Trophoblast cell (in vitro differentiated cells and primary cell): ENCODE data around the gene UBR2.
A peak's percentile ranks its signal among the peaks of the same experiment; 100 is the strongest.

Experiments used
- DNase-seq, 2 donors: peaks; one replicate each; pipeline ENCODE4 v3.0.0-alpha.2; 2016
- H2AFZ ChIP-seq: 2 replicates; pipeline ENCODE4 v1.6.1; 2013; ENCODE audit warnings: low read length, moderate library complexity, mild to moderate bottlenecking; ENCODE audit not compliant: insufficient read depth, poor library complexity
- H2AK5ac ChIP-seq: 2 replicates; pipeline ENCODE4 v1.6.1; 2013; ENCODE audit warnings: mild to moderate bottlenecking, low read length
- H2BK120ac ChIP-seq: 2 replicates; pipeline ENCODE4 v1.6.1; 2013; ENCODE audit warnings: low read length, mild to moderate bottlenecking, moderate library complexity; ENCODE audit not compliant: insufficient read depth, poor library complexity
- H2BK12ac ChIP-seq: 2 replicates; pipeline ENCODE4 v1.6.1; 2013; ENCODE audit warnings: mild to moderate bottlenecking, low read length, moderate library complexity
- H2BK5ac ChIP-seq: 2 replicates; pipeline ENCODE4 v1.6.1; 2013; ENCODE audit warnings: low read length, low read depth, moderate library complexity, mild to moderate bottlenecking; ENCODE audit not compliant: poor library complexity
- H3K14ac ChIP-seq: 2 replicates; pipeline ENCODE4 v1.6.1; 2013; ENCODE audit warnings: mild to moderate bottlenecking, low read length
- H3K18ac ChIP-seq: 2 replicates; pipeline ENCODE4 v1.6.1; 2013; ENCODE audit warnings: mild to moderate bottlenecking, low read length
- H3K23ac ChIP-seq: 2 replicates; pipeline ENCODE4 v1.6.1; 2013; ENCODE audit warnings: low read length
- H3K27ac ChIP-seq: 2 replicates; pipeline ENCODE4 v1.5.1; 2013; ENCODE audit warnings: low read depth, mild to moderate bottlenecking, inconsistent platforms, low read length, moderate library complexity
- H3K27me3 ChIP-seq: 2 replicates; pipeline ENCODE4 v1.6.1; 2013; ENCODE audit warnings: inconsistent platforms, mild to moderate bottlenecking, low read length, moderate library complexity; ENCODE audit not compliant: insufficient read depth
- H3K36me3 ChIP-seq, 2 experiments: 1 replicate in 1 of 2; 2 replicates in 1 of 2; pipeline ENCODE4 v1.6.1; 2013; ENCODE audit warnings: low read length in 2 of 2, mild to moderate bottlenecking in 2 of 2, moderate library complexity in 1 of 2; ENCODE audit not compliant: insufficient read depth in 2 of 2, control insufficient read depth in 1 of 2
- H3K4ac ChIP-seq: 2 replicates; pipeline ENCODE4 v1.6.1; 2013; ENCODE audit warnings: low read depth, mild to moderate bottlenecking, low read length, moderate library complexity
- H3K4me1 ChIP-seq, 2 experiments: 1 replicate in 1 of 2; 2 replicates in 1 of 2; pipeline ENCODE4 v1.6.1; 2013; ENCODE audit warnings: low read length in 2 of 2, mild to moderate bottlenecking in 2 of 2, moderate library complexity in 1 of 2; ENCODE audit not compliant: insufficient read depth in 2 of 2, control insufficient read depth in 1 of 2
- H3K4me2 ChIP-seq: 2 replicates; pipeline ENCODE4 v1.6.1; 2013; ENCODE audit warnings: inconsistent platforms, mild to moderate bottlenecking, low read length, moderate library complexity
- H3K4me3 ChIP-seq: 2 replicates; pipeline ENCODE4 v1.5.1; 2013; ENCODE audit warnings: mild to moderate bottlenecking, low read depth, low read length, inconsistent platforms
- H3K79me1 ChIP-seq: one replicate; pipeline ENCODE4 v1.6.1; 2013; ENCODE audit warnings: low read length
- H3K79me2 ChIP-seq: 2 replicates; pipeline ENCODE4 v1.6.1; 2013; ENCODE audit warnings: low read length, mild to moderate bottlenecking; ENCODE audit not compliant: control insufficient read depth, insufficient read depth, poor library complexity
- H3K9ac ChIP-seq: 2 replicates; pipeline ENCODE4 v1.6.1; 2013; ENCODE audit warnings: mild to moderate bottlenecking, low read length
- H3K9me3 ChIP-seq: 2 replicates; pipeline ENCODE4 v1.6.1; 2013; ENCODE audit warnings: low read depth, mild to moderate bottlenecking, control low read depth, inconsistent platforms, low read length; ENCODE audit not compliant: insufficient read depth
- H4K12ac ChIP-seq: 2 replicates; pipeline ENCODE4 v1.6.1; 2013; ENCODE audit warnings: low read depth, mild to moderate bottlenecking, low read length, moderate library complexity
- H4K8ac ChIP-seq: 2 replicates; pipeline ENCODE4 v1.6.1; 2013; ENCODE audit warnings: low read depth, mild to moderate bottlenecking, low read length, moderate library complexity
- H4K91ac ChIP-seq: one replicate; pipeline ENCODE4 v1.6.1; 2013; ENCODE audit warnings: low read depth, mild to moderate bottlenecking, low read length, moderate library complexity
- WGBS: extraction: QIAGEN DNeasy Blood & Tissue Kit; methylation state at CpG from one replicate; pipeline ENCODE4 v1.1.7; 2013; ENCODE audit warnings: missing lambda C conversion rate; ENCODE audit not compliant: insufficient read length, insufficient coverage; ENCODE audit errors: extremely low coverage; 5-methylcytosine and 5-hydroxymethylcytosine counted together

UBR2 gene

DNA sequence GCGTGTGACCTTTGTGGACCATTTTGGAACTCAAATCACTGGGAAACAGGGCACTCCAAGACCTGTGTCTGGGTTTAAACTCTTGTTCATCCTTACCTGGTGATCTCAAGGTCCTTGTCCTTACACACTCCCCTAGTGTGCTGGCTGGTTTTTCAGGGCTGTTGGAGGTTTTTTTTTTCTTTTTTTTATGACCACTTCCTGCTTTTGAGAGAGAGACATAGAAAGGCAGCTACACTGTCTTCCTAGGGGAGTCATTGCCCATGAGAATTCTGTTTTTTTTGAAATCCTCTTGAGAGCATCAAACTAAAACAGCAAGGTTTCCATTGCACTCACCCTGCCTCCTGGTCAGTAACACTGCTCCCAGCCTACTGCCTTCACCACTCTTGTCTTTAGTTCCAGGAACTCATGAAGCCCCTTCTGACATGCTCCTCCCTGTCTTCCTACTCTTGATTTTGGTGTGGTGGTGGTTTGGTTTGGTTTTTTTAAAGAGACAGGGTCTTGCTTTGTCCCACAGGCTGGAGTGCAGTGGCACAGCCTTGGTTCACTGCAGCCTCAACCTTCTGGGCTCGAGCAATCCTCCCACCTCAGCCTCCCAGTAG, 130.0 kb downstream of the UBR2 start:
- H3K4me2 ChIP-seq, result no peak overlapping the region
- H2BK5ac ChIP-seq, result no peak overlapping the region
- H3K79me1 ChIP-seq, result no peaks in the 10 kb centered on the region
- H3K4me1 ChIP-seq, result peaks cover 0 to 4% of the 10 kb centered on the region in 2 experiments
- H3K9me3 ChIP-seq, result peaks cover 2% of the 10 kb centered on the region
- H2AK5ac ChIP-seq, result no peak overlapping the region
- H3K27ac ChIP-seq, result no peak overlapping the region
- peaks cover 16 to 24% of the 10 kb centered on the region in 2 experiments for H3K36me3 ChIP-seq
- H3K18ac ChIP-seq, result no peak overlapping the region
- no CpG with 5 or more reads among the region's 2 CpGs for WGBS
- no peak overlapping the region for H2BK12ac ChIP-seq
- H3K23ac ChIP-seq, result no peak overlapping the region
- no peak overlapping the region for H4K12ac ChIP-seq
- H3K14ac ChIP-seq, result no peak overlapping the region
- H3K4me3 ChIP-seq, result no peak overlapping the region
- no peaks in the 10 kb centered on the region for H3K79me2 ChIP-seq
- H3K9ac ChIP-seq, result no peak overlapping the region
- H4K8ac ChIP-seq, result no peak overlapping the region
- no peak overlapping the region for H4K91ac ChIP-seq
- no peak overlapping the region for H3K4ac ChIP-seq
- no peaks in the 10 kb centered on the region for H3K27me3 ChIP-seq
- DNase-seq, result no peak
- H2BK120ac ChIP-seq, result no peak overlapping the region
- H2AFZ ChIP-seq, result no peak overlapping the region

DNA sequence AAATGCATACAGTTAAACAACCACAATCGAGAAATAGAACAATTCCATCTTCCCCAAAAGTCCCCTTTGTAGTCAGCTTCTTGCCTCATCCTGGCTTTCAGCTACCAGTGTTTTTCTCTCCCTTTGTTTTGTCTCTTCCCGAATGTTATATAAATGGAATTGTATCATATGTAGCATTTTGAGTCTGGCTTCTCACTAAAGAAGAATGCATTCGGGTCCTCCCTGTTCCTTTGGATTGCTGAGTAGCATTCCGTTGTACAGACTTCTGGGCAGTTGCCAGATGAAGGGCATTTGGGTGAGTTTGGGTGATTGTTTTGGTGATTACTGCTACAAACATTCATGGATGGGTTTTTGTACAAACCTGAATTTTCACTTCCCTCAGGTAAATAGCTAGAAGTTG, 130.8 kb downstream of the UBR2 start:
- Histone ChIP-seq H3K79me1 (no peaks in the 10 kb centered on the region), H2AK5ac (no peak overlapping the region), H4K91ac (no peak overlapping the region), H3K4me1 (peaks cover 0 to 4% of the 10 kb centered on the region in 2 experiments), H3K9me3 (peaks cover 2% of the 10 kb centered on the region), H3K27me3 (no peaks in the 10 kb centered on the region), H3K4me3 (no peak overlapping the region), H4K12ac (no peak overlapping the region), H2BK5ac (no peak overlapping the region), H3K23ac (no peak overlapping the region), H3K4me2 (no peak overlapping the region), H2AFZ (no peak overlapping the region), H3K79me2 (no peaks in the 10 kb centered on the region), H3K9ac (no peak overlapping the region), H3K27ac (no peak overlapping the region), H3K18ac (no peak overlapping the region), H3K4ac (no peak overlapping the region), H3K14ac (no peak overlapping the region), H2BK12ac (no peak overlapping the region), H4K8ac (no peak overlapping the region), H3K36me3 (peaks cover 12 to 19% of the 10 kb centered on the region in 2 experiments), H2BK120ac (no peak overlapping the region)
- WGBS, result no CpG with 5 or more reads among the region's 4 CpGs
- DNase-seq, result peak in 1 of 2 donors; percentile 48

DNA sequence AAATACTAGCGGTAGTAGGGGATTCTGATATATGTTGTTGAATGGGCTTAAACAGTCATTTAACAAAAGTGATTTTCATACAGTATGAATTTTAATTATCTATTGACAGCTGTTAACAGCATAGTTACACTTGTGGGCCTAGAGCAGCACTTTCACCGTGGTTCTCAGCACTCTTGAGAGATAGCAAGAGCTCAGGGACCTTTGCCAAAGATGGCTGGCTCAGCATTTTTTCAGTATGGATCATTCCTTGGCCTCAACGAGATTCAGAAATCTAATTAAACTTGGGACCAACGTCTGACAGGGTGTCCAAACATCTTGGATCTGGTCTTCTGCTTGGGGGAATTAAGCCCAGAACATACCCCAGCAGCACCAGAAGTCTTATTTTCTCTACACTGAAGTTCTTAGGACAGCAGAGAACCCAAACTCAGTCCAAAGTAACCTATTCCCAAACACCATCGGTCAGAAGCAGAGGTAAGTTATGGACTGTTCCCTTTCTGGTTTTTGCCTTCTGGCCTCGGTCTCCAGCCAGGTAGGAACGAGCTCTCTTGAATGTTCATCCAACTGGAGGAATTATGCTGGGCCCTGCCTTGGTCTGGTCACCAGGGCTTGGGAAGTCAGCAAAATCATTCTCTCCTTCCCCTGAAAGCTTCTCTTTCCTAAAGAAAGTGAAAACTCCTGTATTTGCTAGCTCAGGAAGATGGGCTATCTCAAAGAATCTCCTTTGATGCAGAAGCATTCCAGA, 132.9 kb downstream of the UBR2 start:
- Histone ChIP-seq H3K4ac (no peak overlapping the region), H4K91ac (no peak overlapping the region), H2BK5ac (no peak overlapping the region), H2AFZ (no peak overlapping the region), H2BK120ac (no peak overlapping the region), H2AK5ac (no peak overlapping the region), H3K9ac (no peak overlapping the region), H3K27me3 (no peaks in the 10 kb centered on the region), H3K4me3 (no peak overlapping the region), H3K14ac (no peak overlapping the region), H3K27ac (no peak overlapping the region), H3K79me2 (no peaks in the 10 kb centered on the region), H3K9me3 (peaks cover 2% of the 10 kb centered on the region), H4K12ac (no peak overlapping the region), H4K8ac (no peak overlapping the region), H3K4me2 (no peak overlapping the region), H3K18ac (no peak overlapping the region), H3K4me1 (peaks cover 0 to 4% of the 10 kb centered on the region in 2 experiments), H2BK12ac (no peak overlapping the region), H3K23ac (no peak overlapping the region), H3K79me1 (no peaks in the 10 kb centered on the region), H3K36me3 (peaks cover 4 to 9% of the 10 kb centered on the region in 2 experiments)
- WGBS, result no CpG with 5 or more reads among the region's 7 CpGs
- DNase-seq, result peak in 1 of 2 donors; percentile 31

DNA sequence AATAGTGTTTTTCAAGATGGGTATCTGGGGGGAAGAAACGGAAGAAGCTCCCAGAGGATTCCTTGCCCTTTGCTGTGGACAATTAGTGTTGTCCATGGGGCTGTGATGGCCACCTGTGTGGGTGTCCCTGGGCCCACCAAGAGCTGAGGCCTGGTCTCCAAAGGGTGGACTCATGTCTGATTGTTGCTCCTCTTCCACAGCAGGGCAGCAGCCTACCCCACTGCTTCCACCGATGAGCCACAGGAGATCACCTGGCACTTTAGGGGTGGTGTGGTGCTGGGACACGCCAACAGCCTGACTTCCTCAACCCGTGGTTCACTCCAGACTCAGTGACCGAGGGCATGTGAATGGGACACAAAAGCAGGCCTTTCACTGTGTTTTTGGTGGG, 133.4 kb downstream of the UBR2 start:
- peaks cover 2 to 4% of the 10 kb centered on the region in 2 experiments for H3K4me1 ChIP-seq
- no peak overlapping the region for H3K27ac ChIP-seq
- no peak overlapping the region for H2BK5ac ChIP-seq
- H4K8ac ChIP-seq, result no peak overlapping the region
- H3K4me2 ChIP-seq, result no peak overlapping the region
- no peak overlapping the region for H3K4me3 ChIP-seq
- peaks cover 4 to 9% of the 10 kb centered on the region in 2 experiments for H3K36me3 ChIP-seq
- no peak overlapping the region for H4K12ac ChIP-seq
- DNase-seq, result no peak
- H3K18ac ChIP-seq, result no peak overlapping the region
- no peak overlapping the region for H2AK5ac ChIP-seq
- no peak overlapping the region for H4K91ac ChIP-seq
- H2BK120ac ChIP-seq, result no peak overlapping the region
- H3K79me2 ChIP-seq, result no peaks in the 10 kb centered on the region
- no peak overlapping the region for H3K4ac ChIP-seq
- H3K9ac ChIP-seq, result peak overlapping the region; percentile 57
- no peak overlapping the region for H3K14ac ChIP-seq
- peak overlapping the region; percentile 94 for H3K23ac ChIP-seq
- H3K27me3 ChIP-seq, result no peaks in the 10 kb centered on the region
- H3K79me1 ChIP-seq, result no peaks in the 10 kb centered on the region
- H2AFZ ChIP-seq, result no peak overlapping the region
- H3K9me3 ChIP-seq, result peaks cover 2% of the 10 kb centered on the region
- H2BK12ac ChIP-seq, result no peak overlapping the region
- no CpG with 5 or more reads among the region's 5 CpGs for WGBS
